GM19023 (cell line): ENCODE results near the gene TSACC.

ENCODE experiments used
- ATAC-seq: cut with Tn5 transposase; IDR thresholded peaks from one replicate; pipeline ENCODE4 v1.9.1; 2021; ENCODE audit warnings: mild to moderate bottlenecking, moderate library complexity; ENCODE audit not compliant: unreplicated experiment

The TSACC gene

GRCh38 chr1:156391701-156392100 lies 53.4 kb downstream of the TSACC start:
- ATAC-seq, result no peak

- no peak for ATAC-seq
These were observed 54.1 kb downstream of the TSACC start for GRCh38 chr1:156392452-156392853.

GRCh38 chr1:156393095-156393494 lies 54.8 kb downstream of the TSACC start:
- no peak for ATAC-seq

- no peak for ATAC-seq
These were observed 55.8 kb downstream of the TSACC start for GRCh38 chr1:156394082-156394481.

GRCh38 chr1:156394835-156395461 lies 56.6 kb downstream of the TSACC start:
- no peak for ATAC-seq
